NCI-H2227 (cell line): ENCODE measurements around the gene HTD2.

Experiments
- DNase-seq: peaks from one replicate; lab custom pipeline; 2025; ENCODE audit not compliant: unreplicated experiment; lab: John Stamatoyannopoulos, UW

HTD2 gene

DNA sequence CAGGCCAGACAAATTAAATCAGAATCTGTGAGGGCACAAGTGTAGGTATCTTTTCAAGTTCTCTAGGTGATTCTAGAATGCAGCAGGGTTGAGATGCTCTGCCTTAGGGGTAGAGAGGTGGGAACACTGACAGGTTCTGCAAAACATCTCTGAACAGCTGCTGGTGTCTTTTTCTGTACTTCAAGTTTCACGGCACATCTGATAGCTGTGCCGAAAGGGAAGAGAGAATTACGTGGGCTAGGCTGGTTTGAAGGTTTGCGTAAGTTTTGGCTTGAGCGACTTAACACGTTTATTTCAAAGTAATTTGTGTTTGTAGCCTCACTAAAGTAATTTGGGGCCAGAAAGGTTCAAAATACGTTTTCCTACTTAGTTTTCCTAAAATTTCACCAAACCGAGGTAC is 48.9 kb downstream of the HTD2 start:
- no peak for DNase-seq

DNA sequence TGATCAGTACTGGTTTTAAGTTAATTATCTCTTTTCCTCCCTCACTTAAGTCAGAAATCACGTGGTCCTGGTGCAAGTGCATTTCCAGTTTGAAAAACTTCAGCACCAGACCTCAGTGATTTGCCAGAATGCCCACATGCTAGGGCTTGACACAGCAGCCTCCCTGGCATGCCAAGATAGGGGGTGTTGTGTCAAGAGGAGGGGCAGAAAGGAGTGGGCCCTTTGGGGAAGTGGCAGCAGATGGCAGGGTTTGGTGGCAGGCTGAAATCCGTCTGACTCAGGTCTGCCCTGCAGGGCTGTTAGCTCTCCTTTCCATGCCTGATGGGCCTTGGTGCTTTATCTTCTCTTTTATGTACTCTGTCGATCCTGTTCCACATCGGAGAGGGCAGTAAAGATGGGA is 49.7 kb downstream of the HTD2 start:
- DNase-seq, result no peak

DNA sequence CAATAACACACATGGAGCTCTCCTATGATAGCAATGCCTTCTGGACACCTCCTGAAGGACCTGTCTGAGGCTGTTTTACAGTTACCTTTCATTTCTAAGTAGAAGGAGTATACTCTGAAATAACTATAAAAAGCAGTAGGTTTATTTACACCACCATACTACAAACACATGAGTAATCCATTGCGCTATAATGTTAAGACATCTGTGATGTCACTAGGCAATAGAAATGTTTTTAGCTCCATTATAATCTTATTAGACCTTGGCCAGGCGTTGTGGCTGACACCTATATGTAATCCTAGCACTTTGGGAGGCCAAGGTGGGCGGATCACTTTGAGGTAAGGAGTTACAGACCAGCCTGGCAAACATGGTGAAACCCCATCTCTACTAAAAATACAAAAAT is 51.1 kb downstream of the HTD2 start:
- no peak for DNase-seq

DNA sequence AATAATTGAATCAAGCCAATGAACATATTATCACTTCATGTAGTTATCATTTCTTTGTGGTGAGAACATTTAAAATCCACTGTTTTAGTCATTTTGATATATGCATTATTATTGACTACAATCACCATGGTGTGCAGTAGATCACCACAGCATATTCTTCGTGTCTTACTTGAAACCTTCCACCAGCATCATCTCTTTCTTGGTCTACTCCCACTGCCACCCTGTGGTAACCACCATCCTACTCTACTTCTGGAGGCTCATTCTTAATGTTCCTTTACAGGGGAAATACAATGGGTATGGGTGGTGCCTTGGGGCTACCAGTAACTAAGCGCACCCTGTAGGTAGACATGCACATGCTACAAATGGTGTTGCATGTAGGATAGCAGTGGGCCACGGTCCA is 51.8 kb downstream of the HTD2 start:
- DNase-seq, result no peak

DNA sequence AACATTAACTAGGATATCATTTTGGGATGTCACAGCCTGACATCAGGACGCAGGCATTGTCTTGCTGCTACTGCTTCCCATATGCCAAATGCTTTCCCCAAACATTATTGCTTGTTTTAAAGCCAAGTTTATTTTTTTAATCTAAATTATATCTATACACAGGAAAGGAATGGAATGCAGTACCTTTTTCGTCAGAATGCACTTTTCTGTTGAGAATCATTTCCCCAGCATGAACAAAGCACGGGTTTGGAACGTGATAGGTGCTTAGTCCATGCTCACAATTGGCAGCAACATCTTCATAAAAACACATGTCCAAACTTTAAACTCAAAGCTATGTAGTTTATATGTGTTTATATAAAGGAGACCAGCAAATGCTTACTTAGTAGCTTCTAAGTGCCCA is 52.5 kb downstream of the HTD2 start:
- no peak for DNase-seq

DNA sequence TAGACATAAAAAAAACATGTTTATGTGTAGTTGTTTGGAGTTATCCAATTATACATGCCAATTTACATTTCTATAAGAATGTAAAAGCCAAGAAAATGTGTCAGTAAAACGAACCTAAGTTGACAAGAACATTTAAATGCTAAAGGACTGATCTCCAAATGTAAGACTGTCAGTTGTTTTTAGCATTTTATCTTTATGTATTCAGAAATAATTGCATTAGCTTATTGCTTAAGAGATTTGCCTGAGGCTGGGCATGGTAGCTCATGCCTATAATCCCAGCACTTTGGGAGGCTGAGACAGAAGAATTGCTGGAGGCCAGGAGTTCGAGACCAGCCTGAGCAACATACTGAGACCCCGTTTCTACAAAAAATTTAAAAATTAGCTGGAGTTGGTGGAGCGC is 53.3 kb downstream of the HTD2 start:
- DNase-seq, result no peak

DNA sequence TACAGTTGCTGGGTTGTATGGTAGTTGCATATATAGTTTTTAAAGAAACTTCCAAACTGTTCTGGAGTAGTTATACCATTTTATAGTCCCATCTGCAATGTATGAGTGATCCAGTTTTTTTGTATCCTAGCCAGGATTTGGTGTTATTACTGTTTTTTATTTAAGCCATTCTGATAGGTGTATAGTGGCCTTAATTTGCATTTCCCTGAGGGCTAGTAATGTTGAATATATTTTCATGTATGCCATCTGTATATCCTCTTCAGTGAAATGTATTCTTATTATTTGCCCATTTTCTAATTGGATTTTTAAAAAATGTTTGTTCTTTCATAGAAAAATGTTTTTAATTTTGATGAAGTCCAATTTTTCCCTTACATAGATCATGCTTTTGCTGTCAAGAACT is 55.5 kb downstream of the HTD2 start:
- no peak for DNase-seq

DNA sequence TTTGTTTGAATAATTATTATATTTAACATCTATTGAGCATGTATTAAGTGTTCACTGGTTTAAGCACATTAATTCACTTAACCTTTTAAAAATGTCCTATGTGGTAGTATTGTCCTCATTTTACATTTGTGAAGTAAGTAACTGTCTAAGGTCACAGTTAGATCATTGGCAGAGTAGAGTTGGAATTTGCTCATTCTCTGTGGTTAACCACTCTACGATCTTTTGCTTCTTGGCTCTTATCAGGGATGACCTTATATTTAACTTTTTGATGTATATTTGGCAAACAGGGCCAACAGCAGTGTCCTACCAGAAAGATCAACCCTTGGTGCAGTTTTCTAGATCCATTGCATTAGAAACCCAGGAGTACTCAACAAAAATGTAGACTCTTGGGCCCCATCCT is 60.4 kb downstream of the HTD2 start:
- DNase-seq, result no peak

DNA sequence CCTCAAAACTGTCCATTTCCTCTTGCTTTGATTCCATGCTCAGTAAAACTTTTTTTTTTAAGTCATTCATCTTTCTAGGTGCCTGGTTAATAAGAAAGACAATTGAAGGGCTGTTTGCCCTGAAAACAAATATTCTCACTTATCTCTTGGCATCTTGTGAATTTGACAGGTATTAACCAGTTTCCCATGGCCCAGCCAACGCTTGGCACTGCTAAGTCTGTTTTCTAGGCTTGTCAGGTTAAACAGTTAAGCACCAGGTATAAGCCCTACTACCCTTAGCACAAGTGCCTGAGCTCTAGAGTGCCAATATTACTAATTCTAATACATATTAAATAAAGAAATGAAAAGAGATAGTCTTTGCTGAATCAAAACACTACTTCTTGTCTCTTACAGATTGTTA is 62.7 kb downstream of the HTD2 start:
- DNase-seq, result no peak
